ENCODE measurements around the gene PIH1D1.
"Not testable (repeated sequence)": the region's sequence is repeated elsewhere in the genome, so short reads cannot be mapped to it uniquely, and the experiment has no call there.

- TF ChIP-seq EZH2 (IDR thresholded peaks at IDR 0.05; ENCODE audit: borderline replicate concordance, low read length); CTCF (conservative IDR thresholded peaks at IDR 0.05 in 1 of 2, IDR thresholded peaks at IDR 0.05 in 1 of 2; ENCODE audit: extremely low read depth in 1 of 2, insufficient read depth in 1 of 2, low read depth in 1 of 2, low read length in 2 of 2): not testable (repeated sequence)
These were observed 9.5 kb upstream of the PIH1D1 start for GRCh38 chr19:49461130-49461529.

Data from mammary epithelial cell (primary cell).